ENCODE measurements around the gene YBX3.
A peak's percentile ranks its signal among the peaks of the same experiment; 100 is the strongest.

The YBX3 gene

GRCh38 chr12:10725003-10725402, 1.9 kb upstream of the YBX3 start:
- no peak overlapping the region for H3K4me3 ChIP-seq (ENCODE audit: low read depth, low read length)

DNA sequence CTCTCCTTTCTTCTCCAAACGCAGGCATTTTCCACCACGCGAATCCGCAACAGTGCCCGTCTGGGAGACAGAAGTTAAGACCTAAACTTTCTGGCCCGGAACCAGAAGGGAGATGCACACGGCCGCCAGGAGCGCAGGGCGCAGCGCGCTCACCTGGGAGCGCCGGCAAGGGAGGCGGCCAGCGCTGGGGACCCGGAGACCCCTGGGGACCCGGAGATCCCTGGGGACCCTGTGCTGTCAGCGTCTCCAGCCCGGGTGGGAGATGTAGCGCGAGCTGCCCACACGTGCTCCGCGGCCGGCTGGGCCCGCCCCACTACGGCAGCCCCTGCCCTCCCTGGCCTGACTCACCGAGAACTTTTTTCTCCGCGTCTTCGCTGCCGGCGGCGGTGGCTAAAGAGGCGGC, 620 bp downstream of the YBX3 start:
- TF ChIP-seq CTCF (IDR thresholded peaks at IDR 0.05; ENCODE audit: low read depth, low read length, missing control alignments): peak; percentile 31
- DNase-seq (ENCODE audit: low read depth): no peak
- H3K4me3 ChIP-seq (ENCODE audit: low read depth, low read length): peak overlapping the region; percentile 82

More at GRCh38 chr12:10725003-10725402, 1.9 kb upstream of the YBX3 start:
- TF ChIP-seq CTCF (IDR thresholded peaks at IDR 0.05; ENCODE audit: low read depth, low read length, missing control alignments): no peak
- DNase-seq (ENCODE audit: low read depth): no peak

DNA sequence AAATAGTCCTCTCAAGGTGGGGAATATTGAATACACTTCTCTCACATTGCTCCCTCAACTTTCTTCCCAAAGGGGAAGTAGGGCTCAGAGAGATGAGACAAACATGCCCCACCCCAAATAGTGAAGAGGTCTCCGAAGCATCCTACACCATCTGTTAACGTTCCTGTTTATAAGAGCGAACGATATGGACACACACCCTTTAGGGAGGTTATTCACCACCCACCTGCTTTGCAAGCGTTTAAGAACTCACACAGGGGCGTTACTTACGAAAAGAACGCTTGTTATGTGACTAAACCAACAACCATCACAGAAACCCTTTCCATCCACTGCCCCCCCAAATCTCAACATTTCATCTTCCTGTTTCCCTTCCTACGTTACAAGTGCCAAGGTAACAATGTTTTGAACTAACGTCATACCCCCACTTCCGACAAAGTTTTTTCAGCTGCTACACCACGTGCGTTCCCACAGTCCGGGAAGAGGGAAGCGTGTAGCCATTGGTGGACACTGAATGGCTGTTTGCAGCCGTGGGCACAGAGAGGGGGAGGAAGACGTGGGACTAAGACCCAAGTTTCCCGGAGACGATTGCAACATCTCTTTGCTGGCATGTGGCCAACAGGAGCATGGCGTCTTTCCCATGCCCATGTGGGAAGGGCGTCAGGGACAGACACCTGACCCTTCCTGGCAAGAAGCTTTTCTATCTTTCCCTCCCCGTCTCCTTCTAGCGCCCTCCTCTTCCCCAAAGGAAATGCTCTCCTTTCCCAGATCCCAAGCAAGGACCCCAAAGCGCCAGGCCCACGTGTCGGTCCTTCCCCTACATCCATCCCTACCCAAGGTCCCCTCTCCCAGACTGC, 1.2 kb downstream of the YBX3 start:
- peak overlapping the region; percentile 82 for H3K4me3 ChIP-seq (ENCODE audit: low read depth, low read length)
- peak; percentile 50 for DNase-seq (ENCODE audit: low read depth)
- no peak for TF ChIP-seq CTCF (IDR thresholded peaks at IDR 0.05; ENCODE audit: low read depth, low read length, missing control alignments)

DNA sequence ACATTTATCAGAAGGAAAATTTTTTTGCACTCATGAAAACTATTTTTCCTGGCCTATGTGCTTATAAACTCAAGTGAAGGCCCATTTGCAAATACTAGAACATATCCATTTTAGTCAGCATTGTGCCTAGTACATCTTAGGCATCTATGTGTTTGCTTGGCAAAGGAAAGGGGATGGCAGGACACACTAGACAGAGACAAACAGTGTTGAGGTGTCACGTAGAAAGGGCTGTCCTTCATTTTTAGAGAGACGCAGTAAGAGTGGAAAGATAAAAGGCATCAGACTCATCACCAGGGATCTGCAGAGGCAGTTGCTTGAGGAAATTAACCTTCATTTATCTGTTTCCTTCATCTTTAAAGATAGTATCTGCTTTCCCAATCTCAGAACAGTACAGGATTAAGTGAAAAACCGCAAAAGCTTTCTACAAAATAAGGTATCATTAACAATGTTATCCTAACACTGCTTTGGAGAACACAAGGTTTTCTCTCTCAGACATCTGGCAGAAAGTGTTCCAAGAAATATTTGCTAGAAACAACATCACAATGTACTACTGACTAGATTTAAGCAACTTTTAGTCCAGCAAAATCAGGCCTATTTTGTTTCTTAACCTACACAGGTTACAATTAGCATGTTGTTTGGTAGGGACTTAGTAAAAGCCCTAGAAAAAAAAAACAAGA, 2.0 kb downstream of the YBX3 start:
- no peak for TF ChIP-seq CTCF (IDR thresholded peaks at IDR 0.05; ENCODE audit: low read depth, low read length, missing control alignments)
- peak overlapping the region; percentile 82 for H3K4me3 ChIP-seq (ENCODE audit: low read depth, low read length)
- DNase-seq (ENCODE audit: low read depth): no peak

GRCh38 chr12:10719482-10719881, 3.6 kb downstream of the YBX3 start:
- TF ChIP-seq CTCF (IDR thresholded peaks at IDR 0.05; ENCODE audit: low read depth, low read length, missing control alignments): no peak
- H3K4me3 ChIP-seq (ENCODE audit: low read depth, low read length): no peak overlapping the region
- DNase-seq (ENCODE audit: low read depth): no peak

DNA sequence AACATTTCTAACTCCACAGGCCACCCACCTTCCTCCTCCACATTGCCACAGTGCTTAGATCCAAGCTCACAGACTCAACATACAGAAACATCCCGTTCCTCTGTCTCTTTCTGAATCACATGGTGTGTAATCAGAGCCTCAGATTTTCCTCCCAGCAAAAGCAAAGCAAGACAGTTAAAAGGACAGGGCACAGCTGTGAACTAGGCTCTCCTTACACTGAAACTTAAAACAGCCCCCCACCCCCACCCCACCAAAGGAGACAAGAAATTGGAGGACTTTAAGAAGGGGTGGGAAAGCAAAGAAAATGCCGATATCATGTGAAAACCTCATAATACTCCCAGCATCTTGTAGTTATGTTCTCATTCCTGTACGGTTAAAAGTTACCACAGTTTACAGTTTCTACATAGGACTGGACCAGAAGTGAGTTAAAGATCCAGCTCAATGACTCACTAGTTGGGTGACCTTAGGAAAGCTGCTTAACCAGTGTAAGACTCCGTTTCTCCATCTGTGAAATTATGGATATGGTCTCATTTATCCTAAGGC, 4.8 kb downstream of the YBX3 start:
- DNase-seq (ENCODE audit: low read depth): no peak
- H3K4me3 ChIP-seq (ENCODE audit: low read depth, low read length): no peak overlapping the region
- TF ChIP-seq CTCF (IDR thresholded peaks at IDR 0.05; ENCODE audit: low read depth, low read length, missing control alignments): no peak

Data from GM12864 (cell line).